NCI-H2081 (cell line): ENCODE results near the gene SUGT1.

Experiments
- DNase-seq, 2 experiments: peaks; one replicate each; lab custom pipeline; 2025; lab: John Stamatoyannopoulos, UW

Gene SUGT1

GRCh38 chr13:52737965-52738364 lies 85.3 kb downstream of the SUGT1 start:
- DNase-seq: no peak

- DNase-seq: no peak
These were observed 86.3 kb downstream of the SUGT1 start for GRCh38 chr13:52738719-52739467.

- DNase-seq: no peak
These were observed 86.9 kb downstream of the SUGT1 start, which contains the start of gene CNMD for GRCh38 chr13:52739468-52740071. TSS of gene CNMD (minus strand) at chr13:52739820. CDS start at chr13:52739701, 119 bp downstream.

GRCh38 chr13:52743569-52743968 lies 90.9 kb downstream of the SUGT1 start:
- peak in 1 of 2 experiments; percentile 19 for DNase-seq

- DNase-seq: no peak
These were observed 91.4 kb downstream of the SUGT1 start for GRCh38 chr13:52743988-52744387.

- no peak for DNase-seq
These were observed 92.3 kb downstream of the SUGT1 start for GRCh38 chr13:52744842-52745375.

GRCh38 chr13:52746141-52746540 lies 93.5 kb downstream of the SUGT1 start:
- DNase-seq: no peak

GRCh38 chr13:52749419-52749818 lies 96.8 kb downstream of the SUGT1 start:
- peak; percentile 13 to 62 for DNase-seq
